Body of pancreas (tissue), 4 donors: ENCODE data around the gene BCL7A. TPM values are rescaled to one million over a fixed set of nuclear protein-coding genes. Genes with fewer than 3 reads are reported as not detected.
A peak's percentile ranks its signal among the peaks of the same experiment; 100 is the strongest.

ENCODE experiments used
- ATAC-seq: fragments of 150-250 bp; one replicate; pipeline ENCODE4 v1.9.1; 2016
- DNase-seq, 4 donors: peaks; one replicate each; pipeline ENCODE4 v3.0.0-alpha.2; 2019
- H3K27ac ChIP-seq, 4 donors: fragments of 200-600 bp; sonication (generic); 1 replicate in 3 of 4; 2 replicates in 1 of 4; pipeline versions ENCODE4 v1.5.1 to v1.6.1; 2016 to 2019; ENCODE audit warnings: mild to moderate bottlenecking in 1 of 4, mixed read lengths in 1 of 4, moderate library complexity in 1 of 4
- H3K27me3 ChIP-seq, 2 donors: fragments of 200-600 bp; sonication (generic); one replicate each; pipeline ENCODE4 v1.6.0; 2016; ENCODE audit warnings: mild to moderate bottlenecking in 1 of 2
- H3K36me3 ChIP-seq, 2 donors: fragments of 200-600 bp; sonication (generic); replicated peaks in 1 of 2; 2 replicates each; pipeline ENCODE4 v1.5.1; 2016; ENCODE audit warnings: low read depth in 2 of 2; ENCODE audit not compliant: insufficient read depth in 1 of 2
- H3K4me1 ChIP-seq: fragments of 200-600 bp; sonication (generic); one replicate; pipeline ENCODE4 v1.6.0; 2016
- H3K4me3 ChIP-seq, 2 donors: fragments of 200-600 bp; sonication (generic); 1 replicate in 1 of 2; 2 replicates in 1 of 2; pipeline ENCODE4 v1.5.1; 2016 to 2019
- H3K9me3 ChIP-seq, 3 donors: fragments of 200-600 bp; sonication (generic); 1 replicate in 2 of 3; 2 replicates in 1 of 3; pipeline ENCODE4 v1.5.1; 2016
- CTCF ChIP-seq, 7 experiments: fragments of 450-650 bp in 4 of 7; fragments of 200-600 bp in 3 of 7; sonication (generic) in 3 of 7; IDR thresholded peaks; one replicate each; pipeline ENCODE4 v1.5.1; 2016 to 2019; ENCODE audit warnings: antibody characterized with exemption in 7 of 7
- POLR2A ChIP-seq, 3 donors: fragments of 450-650 bp; IDR thresholded peaks; one replicate each; pipeline ENCODE4 v1.6.1; 2016; ENCODE audit warnings: antibody characterized with exemption in 3 of 3, mild to moderate bottlenecking in 2 of 3
- WGBS, 2 donors: methylation state at CpG; one replicate each; pipeline ENCODE4 v1.1.5; 2017; 5-methylcytosine and 5-hydroxymethylcytosine counted together
- intact Hi-C: fragments of 100-400 bp; cut with DNase I; formaldehyde crosslinking; loops from one replicate; pipeline ENCODE4 v1.15.1; 2023
- total RNA-seq, 2 donors: library from RNA; depleted of rRNA; stranded (reverse); fragments of >200 nt; gene quantifications; one replicate each; pipeline ENCODE4 v1.1.0, GENCODE V29; 2016

Gene BCL7A
- total RNA-seq, 2 donors from 2014 or later, result 19.1 to 25.2 TPM

- Histone ChIP-seq H3K27ac (peak overlapping the region; percentile 94 to 98 (median 95)), H3K4me1 (peaks cover 96% of the 10 kb centered on the region), H3K36me3 (no peaks in the 10 kb centered on the region), H3K4me3 (no peak overlapping the region), H3K9me3 (no peaks in the 10 kb centered on the region), H3K27me3 (no peaks in the 10 kb centered on the region)
- ATAC-seq (no peak), DNase-seq (peak in 2 of 4 donors; percentile 4)
- TF ChIP-seq POLR2A (IDR thresholded peaks at IDR 0.05) (no peak), CTCF (IDR thresholded peaks at IDR 0.05) (no peak)
- WGBS, 2 donors, result 65 to 66% methylated on average over 8 of the region's 9 CpGs
- intact Hi-C loops, result no loop called here
These were observed 74.3 kb downstream of the BCL7A start for GRCh38 chr12:122096014-122096413.

GRCh38 chr12:122096591-122097149 lies 75.0 kb downstream of the BCL7A start:
- DNase-seq (peak; percentile 33 to 59 (median 48)), ATAC-seq (no peak)
- Histone ChIP-seq H3K36me3 (no peaks in the 10 kb centered on the region), H3K27me3 (no peaks in the 10 kb centered on the region), H3K27ac (peak overlapping the region; percentile 94 to 98 (median 95)), H3K4me1 (peaks cover 94% of the 10 kb centered on the region), H3K4me3 (no peak overlapping the region), H3K9me3 (no peaks in the 10 kb centered on the region)
- intact Hi-C loops, result no loop called here
- TF ChIP-seq CTCF (IDR thresholded peaks at IDR 0.05), result no peak
- TF ChIP-seq POLR2A (IDR thresholded peaks at IDR 0.05), result no peak
- 18 to 37% methylated on average over 11 to 20 of the region's 20 CpGs for WGBS, 2 donors

- Histone ChIP-seq H3K36me3 (no peaks in the 10 kb centered on the region), H3K27ac (peak overlapping the region; percentile 94 to 98 (median 95)), H3K9me3 (no peaks in the 10 kb centered on the region), H3K4me3 (no peak overlapping the region), H3K27me3 (no peaks in the 10 kb centered on the region), H3K4me1 (peaks cover 92% of the 10 kb centered on the region)
- TF ChIP-seq POLR2A (IDR thresholded peaks at IDR 0.05) (peak in 1 of 3 donors; percentile 42), CTCF (IDR thresholded peaks at IDR 0.05) (no peak)
- intact Hi-C loops, result no loop called here
- DNase-seq (no peak), ATAC-seq (no peak)
- 0 to 25% methylated on average over 1 to 2 of the region's 2 CpGs for WGBS, 2 donors
These were observed 75.9 kb downstream of the BCL7A start for GRCh38 chr12:122097584-122097926.

- TF ChIP-seq POLR2A (IDR thresholded peaks at IDR 0.05) (peak in 2 of 3 donors; percentile 39 to 42), CTCF (IDR thresholded peaks at IDR 0.05) (peak in 1 of 7 experiments; percentile 7)
- H3K4me3 ChIP-seq, result no peak overlapping the region
- 16% methylated on average over 9 to 10 of the region's 10 CpGs for WGBS, 2 donors
- no peaks in the 10 kb centered on the region for H3K9me3 ChIP-seq
- H3K36me3 ChIP-seq, result no peaks in the 10 kb centered on the region
- intact Hi-C loops, result no loop called here
- peak overlapping the region; percentile 94 to 98 (median 95) for H3K27ac ChIP-seq
- H3K27me3 ChIP-seq, result no peaks in the 10 kb centered on the region
- H3K4me1 ChIP-seq, result peaks cover 91% of the 10 kb centered on the region
- ATAC-seq (peak; percentile 93), DNase-seq (peak; percentile 94 to 99 (median 98))
These were observed 76.5 kb downstream of the BCL7A start for GRCh38 chr12:122097927-122098756.
